Activated CD8-positive, alpha-beta memory T cell treated with anti-CD3 and anti-CD28 coated beads, Interleukin-2, amount 50 U/mL, for 4 hours (primary cell): ENCODE measurements around the gene WDCP.

Experiments
- DNase-seq: peaks from one replicate; pipeline ENCODE4 v3.0.0-alpha.2; 2020

The WDCP gene

DNA sequence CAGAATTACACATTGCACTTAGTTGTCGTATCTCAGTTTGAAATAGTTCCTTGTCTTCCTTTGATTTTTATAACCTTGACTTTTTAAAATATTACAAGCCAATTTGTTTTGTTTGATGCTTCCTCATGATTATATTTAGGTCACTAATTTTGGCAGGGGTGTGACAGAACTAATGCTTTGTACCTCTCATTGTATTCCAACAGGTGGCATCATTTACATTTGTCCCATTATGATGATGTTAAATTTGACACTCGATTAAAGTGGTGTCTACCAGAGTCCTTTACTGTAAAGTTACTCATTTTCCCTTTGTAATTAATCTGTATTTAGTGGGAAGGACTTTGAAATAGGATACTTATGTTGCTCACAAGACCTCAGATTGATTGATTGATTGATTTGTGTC lies 58.8 kb downstream of the WDCP start:
- DNase-seq: no peak
